K562 (cell line): ENCODE measurements around the gene EML3. TPM values are rescaled to one million over a fixed set of nuclear protein-coding genes. Genes with fewer than 3 reads are reported as not detected.
A peak's percentile ranks its signal among the peaks of the same experiment; 100 is the strongest.
"Not testable (repeated sequence)": the region's sequence is repeated elsewhere in the genome, so short reads cannot be mapped to it uniquely, and the experiment has no call there.

ENCODE experiments used
- ATAC-seq: fragments of 200-7000 bp; cut with Tn5 transposase; 3 replicates; pipeline ENCODE4 v1.9.1; 2020; ENCODE audit warnings: moderate library complexity
- BruUV-seq: library from RNA; stranded (reverse); fragments of 400-500 nt; replicated peaks from 2 replicates; lab custom pipeline; 2021; lab: Mats Ljungman, UMichigan
- CTCF ChIA-PET: fragments of 300-600 bp; formaldehyde crosslinking; extraction: SDS; loops from one replicate; lab custom pipeline; 2021; ENCODE audit warnings: low intra/inter-chr PET ratio; lab: Yijun Ruan, JAX
- POLR2A ChIA-PET: fragments of 300-600, 350-650 bp; sonication (Branson Sonifier 250); formaldehyde crosslinking; extraction: SDS; loops from one replicate; lab custom pipeline; 2021; ENCODE audit warnings: antibody characterized with exemption, inconsistent platforms; lab: Yijun Ruan, JAX
- DNase-seq, 4 experiments: peaks; one replicate each; pipeline versions ENCODE4 v3.0.0 to v3.0.0-alpha.2; 2011 to 2018; ENCODE audit warnings: low spot score in 3 of 4, mixed read lengths in 3 of 4; ENCODE audit errors: extremely low read depth in 1 of 4
- FAIRE-seq: peaks from 2 replicates; lab custom pipeline; 2011; peaks lifted over from hg19 to GRCh38; lab: Jason Lieb, UNC
- H2AFZ ChIP-seq: 2 replicates; pipeline ENCODE4 v1.6.0; 2011; ENCODE audit warnings: low read depth, low read length, control low read depth, inconsistent platforms
- H3K27ac ChIP-seq: fragments of 200-600 bp; 3 replicates; pipeline ENCODE4 v1.8.0; 2011; ENCODE audit warnings: low read depth, mild to moderate bottlenecking, control low read depth, inconsistent platforms, low read length, moderate library complexity, mixed read lengths; ENCODE audit errors: extremely low read depth
- H3K27me3 ChIP-seq, 2 experiments: fragments of 300-600 bp in 1 of 2; 2 replicates in 1 of 2; 3 replicates in 1 of 2; pipeline versions ENCODE4 v1.6.0 to v1.8.0; 2011; ENCODE audit warnings: inconsistent platforms in 2 of 2, low read length in 2 of 2, mild to moderate bottlenecking in 1 of 2, mixed read lengths in 1 of 2, moderate library complexity in 1 of 2; ENCODE audit not compliant: control insufficient read depth in 2 of 2, insufficient read depth in 2 of 2
- H3K36me3 ChIP-seq: fragments of 300-600 bp; 3 replicates; pipeline ENCODE4 v1.8.0; 2011; ENCODE audit warnings: mild to moderate bottlenecking, low read length, inconsistent platforms; ENCODE audit not compliant: control insufficient read depth, insufficient read depth
- H3K4me1 ChIP-seq, 2 experiments: fragments of 200-600 bp in 1 of 2; replicated peaks in 1 of 2; 2 replicates in 1 of 2; 3 replicates in 1 of 2; pipeline versions ENCODE4 v1.5.1 to v1.8.0; 2011; ENCODE audit warnings: inconsistent platforms in 2 of 2, low read length in 2 of 2, mild to moderate bottlenecking in 1 of 2, mixed read lengths in 1 of 2, moderate library complexity in 1 of 2; ENCODE audit not compliant: control insufficient read depth in 2 of 2, insufficient read depth in 2 of 2
- H3K4me2 ChIP-seq: 2 replicates; pipeline ENCODE4 v1.6.1; 2011; ENCODE audit warnings: low read length, control low read depth, inconsistent platforms, mixed read lengths; ENCODE audit not compliant: insufficient read depth
- H3K4me3 ChIP-seq: fragments of 200-600 bp; sonication (generic), shearing (Covaris generic); 2 replicates; pipeline ENCODE4 v1.5.1; 2016; ENCODE audit warnings: control low read depth, inconsistent platforms
- H3K79me2 ChIP-seq: fragments of 200-600 bp; 3 replicates; pipeline ENCODE4 v1.8.0; 2011; ENCODE audit warnings: low read length, inconsistent platforms; ENCODE audit not compliant: control insufficient read depth, insufficient read depth
- H3K9ac ChIP-seq, 2 experiments: 2 replicates each; pipeline versions ENCODE4 v1.6.0 to v1.6.1; 2011; ENCODE audit warnings: low read depth in 2 of 2, low read length in 2 of 2, control low read depth in 1 of 2, inconsistent platforms in 1 of 2, mild to moderate bottlenecking in 1 of 2, mixed read lengths in 1 of 2; ENCODE audit not compliant: insufficient read depth in 1 of 2
- H3K9me1 ChIP-seq: one replicate; pipeline ENCODE4 v1.6.0; 2011; ENCODE audit warnings: inconsistent platforms, mild to moderate bottlenecking, low read length, moderate library complexity; ENCODE audit not compliant: control insufficient read depth, insufficient read depth
- H3K9me3 ChIP-seq: replicated peaks from 2 replicates; pipeline ENCODE4 v1.5.1; 2011; ENCODE audit warnings: low read depth, low read length, inconsistent platforms; ENCODE audit not compliant: control insufficient read depth, insufficient read depth
- H4K20me1 ChIP-seq: replicated peaks from 2 replicates; pipeline ENCODE4 v1.6.1; 2011; ENCODE audit warnings: low read length, inconsistent platforms, mixed read lengths; ENCODE audit not compliant: control insufficient read depth, insufficient read depth
- ARID1B ChIP-seq: fragments of 450-650 bp; IDR thresholded peaks from 2 replicates; pipeline ENCODE4 v1.6.1; 2016; ENCODE audit warnings: antibody characterized with exemption, mild to moderate bottlenecking, inconsistent platforms
- NBN ChIP-seq: fragments of 450-650 bp; IDR thresholded peaks from 2 replicates; pipeline ENCODE4 v1.6.1; 2016; ENCODE audit warnings: low read depth, mild to moderate bottlenecking
- SIN3B ChIP-seq: fragments of 450-650 bp; IDR thresholded peaks from 2 replicates; pipeline ENCODE4 v1.6.1; 2017; ENCODE audit warnings: low read depth, mild to moderate bottlenecking, moderate library complexity
- STAG1 ChIP-seq: sonication (generic); formaldehyde crosslinking; IDR thresholded peaks from 2 replicates; pipeline ENCODE4 v1.5.0; 2020; ENCODE audit warnings: missing genetic modification reagents, borderline replicate concordance
- XRCC4 ChIP-seq: IDR thresholded peaks from one replicate; pipeline ENCODE4 v1.6.1; 2011; ENCODE audit not compliant: insufficient read depth, insufficient read length; ENCODE audit errors: extremely low read depth
- ZBED1 ChIP-seq: IDR thresholded peaks from 2 replicates; pipeline ENCODE4 v1.6.1; 2014
- ZBTB33 ChIP-seq: sonication (generic); formaldehyde crosslinking; IDR thresholded peaks from 2 replicates; pipeline ENCODE4 v1.8.1; 2023; ENCODE audit warnings: mild to moderate bottlenecking, missing genetic modification reagents
- ZBTB34 ChIP-seq: fragments of 250-450 bp; sonication (Bioruptor Pico); IDR thresholded peaks from 2 replicates; pipeline ENCODE4 v1.8.0; 2021; ENCODE audit warnings: mild to moderate bottlenecking, moderate library complexity
- WGBS: fragments of 100-300 bp; shearing (Covaris generic); methylation state at CpG from one replicate; pipeline ENCODE4 v1.1.6; 2016; ENCODE audit warnings: low coverage, mixed read lengths; ENCODE audit not compliant: insufficient coverage; ENCODE audit errors: missing lambda C conversion rate; 5-methylcytosine and 5-hydroxymethylcytosine counted together
- in situ Hi-C: fragments of 300-500 bp; cut with MboI; formaldehyde crosslinking; loops from 4 replicates; pipeline ENCODE4 v1.15.0; 2018; ENCODE audit warnings: inconsistent platforms, mixed read lengths
- intact Hi-C: fragments of 100-400 bp; cut with micrococcal nuclease; formaldehyde crosslinking; loops from 2 replicates; pipeline ENCODE4 v1.14.2; 2022
- polyA plus RNA-seq, 8 experiments: library from polyadenylated mRNA; depleted of rRNA in 4 of 8; stranded (reverse) in 5 of 8; unstranded in 3 of 8; fragments of >200 nt; fragmentation: Nextera tagmentation in 2 of 8; fragmentation: Illumina TruSeq in 1 of 8; extraction: Ambion mirVana in 2 of 8; extraction: Trizol in 1 of 8; gene quantifications; 2 replicates each; pipeline versions ENCODE4 v1.2.1 to v1.2.3, GENCODE V29; 2011 to 2014; ENCODE audit warnings: inconsistent platforms in 1 of 8, missing spikeins in 1 of 8
- total RNA-seq, 7 experiments: library from RNA; depleted of rRNA in 6 of 7; stranded (reverse); fragments of >200 nt in 6 of 7; fragmentation: Illumina TruSeq in 2 of 7; extraction: Trizol in 2 of 7; gene quantifications; 2 replicates each; pipeline versions ENCODE4 v1.2.1 to v1.2.3, GENCODE V29; 2011 to 2021; ENCODE audit warnings: low replicate concordance in 1 of 7

Gene EML3
- total and polyA plus RNA-seq, 9 of the 15 experiments (the other 6 are each of a cell fraction or from before 2014, with no cell fraction given): 0.32 to 90.5 (median 26.4) TPM

GRCh38 chr11:62652161-62653006 is 39.8 kb upstream of the EML3 start (continued):
- TF ChIP-seq ZBED1 (no peak), NBN (no peak), ARID1B (peak; percentile 40; the same call in 1 of the 2 replicates), STAG1 (CRISPR knock-in tag) (no peak), SIN3B (no peak), XRCC4 (no peak), ZBTB34 (CRISPR knock-in tag) (no peak)

GRCh38 chr11:62650283-62650682 is 37.7 kb upstream of the EML3 start:
- POLR2A ChIA-PET: interaction anchor here (1.0 to 1.6 kb wide), 2 partner anchors 14 to 16 kb away, joined by 3 to 8 read pairs; partner anchors contain the start of genes C11orf98 and CSKMT
- H3K27ac ChIP-seq, H3K9ac ChIP-seq, in situ Hi-C loops, ATAC-seq, intact Hi-C loops, H3K4me3 ChIP-seq, H3K9me3 ChIP-seq, H3K9me1 ChIP-seq, BruUV-seq, H3K27me3 ChIP-seq, CTCF ChIA-PET, FAIRE-seq, H3K4me2 ChIP-seq, DNase-seq, H2AFZ ChIP-seq: not testable (repeated sequence)
- TF ChIP-seq ZBTB33 (CRISPR knock-in tag): peak; percentile 39; the same call in 1 of the 2 replicates
- H3K4me1 ChIP-seq: peaks cover 15 to 48% of the 10 kb centered on the region in 2 experiments
- peaks cover 46% of the 10 kb centered on the region; the same call in 2 of the 3 replicates for H3K36me3 ChIP-seq
- WGBS: 81% methylated on average over 12 of the region's 12 CpGs
- H4K20me1 ChIP-seq: peaks cover 20% of the 10 kb centered on the region
- H3K79me2 ChIP-seq: peaks cover 46% of the 10 kb centered on the region
